Measurements from ENCODE around the gene MYO9B.

DNA sequence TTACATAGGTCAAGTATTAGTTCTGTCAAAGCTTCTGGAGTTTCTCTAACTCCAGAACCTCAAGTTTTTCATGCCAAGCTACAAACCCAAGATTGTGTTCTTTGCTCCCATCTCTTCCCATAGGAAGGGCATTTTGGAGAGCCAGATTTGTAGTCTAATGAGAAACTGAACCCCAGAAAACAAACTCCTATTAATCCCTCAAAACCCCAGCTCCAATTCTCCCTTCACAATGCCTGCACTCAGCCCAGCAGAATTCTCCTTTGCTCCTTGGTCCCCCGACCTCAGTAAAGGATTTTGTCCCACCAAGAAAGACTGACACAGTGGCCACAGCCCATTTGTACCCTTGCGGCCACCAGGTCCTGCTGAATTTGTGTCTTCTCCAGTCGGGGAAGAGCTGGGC is 180.6 kb downstream of the MYO9B start:
- TF ChIP-seq, protein P1, sequence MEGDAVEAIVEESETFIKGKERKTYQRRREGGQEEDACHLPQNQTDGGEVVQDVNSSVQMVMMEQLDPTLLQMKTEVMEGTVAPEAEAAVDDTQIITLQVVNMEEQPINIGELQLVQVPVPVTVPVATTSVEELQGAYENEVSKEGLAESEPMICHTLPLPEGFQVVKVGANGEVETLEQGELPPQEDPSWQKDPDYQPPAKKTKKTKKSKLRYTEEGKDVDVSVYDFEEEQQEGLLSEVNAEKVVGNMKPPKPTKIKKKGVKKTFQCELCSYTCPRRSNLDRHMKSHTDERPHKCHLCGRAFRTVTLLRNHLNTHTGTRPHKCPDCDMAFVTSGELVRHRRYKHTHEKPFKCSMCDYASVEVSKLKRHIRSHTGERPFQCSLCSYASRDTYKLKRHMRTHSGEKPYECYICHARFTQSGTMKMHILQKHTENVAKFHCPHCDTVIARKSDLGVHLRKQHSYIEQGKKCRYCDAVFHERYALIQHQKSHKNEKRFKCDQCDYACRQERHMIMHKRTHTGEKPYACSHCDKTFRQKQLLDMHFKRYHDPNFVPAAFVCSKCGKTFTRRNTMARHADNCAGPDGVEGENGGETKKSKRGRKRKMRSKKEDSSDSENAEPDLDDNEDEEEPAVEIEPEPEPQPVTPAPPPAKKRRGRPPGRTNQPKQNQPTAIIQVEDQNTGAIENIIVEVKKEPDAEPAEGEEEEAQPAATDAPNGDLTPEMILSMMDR (IDR thresholded peaks at IDR 0.05; ENCODE audit: insufficient read depth, low read depth, low read length) = no peak
- TF ChIP-seq EZH2 (IDR thresholded peaks at IDR 0.05; ENCODE audit: insufficient read depth, low read length) = no peak
